GM12891 (cell line): Measurements from ENCODE around the gene GABBR2.

Experiments used
- POLR2A ChIP-seq: IDR thresholded peaks from 2 replicates; pipeline ENCODE4 v1.6.1; 2011; ENCODE audit warnings: low read depth, low read length, control low read depth
- POLR2AphosphoS5 ChIP-seq: IDR thresholded peaks from 2 replicates; pipeline ENCODE4 v1.6.1; 2011; ENCODE audit warnings: low read depth, low read length, control low read depth
- POU2F2 ChIP-seq: IDR thresholded peaks from 2 replicates; pipeline ENCODE4 v1.6.1; 2011; ENCODE audit warnings: low read depth, mild to moderate bottlenecking, control low read depth, low read length, moderate library complexity
- TAF1 ChIP-seq: IDR thresholded peaks from 2 replicates; pipeline ENCODE4 v1.6.1; 2011; ENCODE audit warnings: low read depth, low read length, control low read depth

GRCh38 chr9:98707166-98708102 lies 1.3 kb downstream of the GABBR2 start:
- TF ChIP-seq TAF1 (no peak), POLR2AphosphoS5 (no peak), POLR2A (no peak), POU2F2 (no peak)
